GM12872 (cell line): Measurements from ENCODE around the gene INAVA.

Source experiments
- CTCF ChIP-seq: IDR thresholded peaks from 3 replicates; pipeline ENCODE4 v1.5.1; 2011; ENCODE audit warnings: low read depth, mild to moderate bottlenecking, low read length, moderate library complexity; ENCODE audit not compliant: insufficient read depth

INAVA gene

DNA sequence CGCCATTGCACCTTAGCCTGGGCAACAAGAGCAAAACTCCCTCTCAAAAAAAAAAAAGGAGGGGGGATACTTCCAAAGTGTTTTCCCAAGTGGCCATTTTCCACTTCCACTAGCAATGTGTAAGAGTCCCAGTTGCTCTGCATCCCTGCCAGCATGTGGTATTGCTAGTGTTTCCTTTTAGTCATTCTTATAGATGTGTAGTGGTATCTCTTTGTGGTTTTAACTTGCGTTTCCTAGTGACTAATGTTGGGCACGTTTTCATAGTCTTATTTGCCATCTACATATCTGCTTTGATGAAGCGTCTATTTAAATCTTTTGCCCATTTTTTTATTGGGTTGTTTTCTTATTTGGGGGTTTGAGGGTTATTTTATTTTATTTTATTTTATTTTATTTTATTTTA, 31.1 kb downstream of the INAVA start:
- no peak for TF ChIP-seq CTCF

DNA sequence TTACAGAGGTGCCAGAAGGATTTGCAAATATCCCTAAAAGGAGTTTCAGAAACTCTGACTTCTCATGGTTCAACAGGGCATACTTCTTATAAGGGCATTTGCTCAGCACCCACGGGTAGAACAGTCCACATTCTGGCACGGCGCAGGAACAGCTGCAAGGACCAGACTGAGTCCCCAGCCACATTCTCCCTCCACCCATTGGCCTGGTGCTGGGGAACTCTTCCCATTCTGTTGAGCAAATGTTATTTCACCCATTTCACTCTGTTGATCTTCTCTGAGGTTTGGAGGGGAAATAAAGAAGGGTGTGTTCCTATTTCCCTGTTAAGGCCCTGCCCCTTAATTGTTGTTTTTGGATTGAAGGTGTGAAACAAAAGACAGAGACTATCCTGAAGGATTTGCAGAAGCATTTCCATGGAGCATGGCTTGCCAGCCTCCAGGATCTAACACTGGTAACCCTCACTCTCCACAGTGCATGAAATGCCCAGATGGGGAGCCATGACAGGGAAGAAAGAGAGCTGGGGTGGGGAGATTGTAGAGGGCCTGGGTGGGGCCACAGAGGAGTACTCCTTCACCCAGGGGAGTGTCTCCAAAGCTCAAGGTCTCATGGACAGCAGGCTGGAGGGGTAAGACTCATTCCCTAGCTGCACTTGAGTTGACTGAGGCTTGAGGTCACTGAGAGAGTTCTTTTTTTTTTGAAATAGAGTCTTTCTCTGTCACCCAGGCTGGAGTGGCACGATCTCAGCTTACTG, 35.0 kb downstream of the INAVA start:
- TF ChIP-seq CTCF, result no peak

GRCh38 chr1:200931776-200932175, 37.1 kb downstream of the INAVA start:
- TF ChIP-seq CTCF, result no peak

GRCh38 chr1:200934676-200935245, 40.1 kb downstream of the INAVA start:
- no peak for TF ChIP-seq CTCF

DNA sequence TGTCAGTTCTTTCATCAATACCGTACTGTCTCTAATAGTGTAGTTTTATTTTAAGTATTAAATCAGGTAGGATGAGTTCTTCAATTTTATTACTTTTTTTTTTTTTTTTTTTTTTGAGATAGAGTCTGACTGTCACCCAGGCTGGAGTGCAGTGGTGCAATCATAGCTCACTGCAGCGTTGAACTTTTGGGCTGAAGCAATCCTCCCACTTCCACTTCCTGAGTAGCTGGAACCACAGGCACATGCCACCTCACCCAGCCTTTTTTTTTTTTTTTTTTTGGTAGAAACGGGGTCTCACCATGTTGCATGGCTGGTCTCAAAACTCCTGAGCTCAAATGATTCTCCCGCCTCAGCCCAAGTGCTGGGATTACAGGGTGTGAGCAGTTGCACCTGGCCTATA, 44.3 kb downstream of the INAVA start:
- no peak for TF ChIP-seq CTCF

DNA sequence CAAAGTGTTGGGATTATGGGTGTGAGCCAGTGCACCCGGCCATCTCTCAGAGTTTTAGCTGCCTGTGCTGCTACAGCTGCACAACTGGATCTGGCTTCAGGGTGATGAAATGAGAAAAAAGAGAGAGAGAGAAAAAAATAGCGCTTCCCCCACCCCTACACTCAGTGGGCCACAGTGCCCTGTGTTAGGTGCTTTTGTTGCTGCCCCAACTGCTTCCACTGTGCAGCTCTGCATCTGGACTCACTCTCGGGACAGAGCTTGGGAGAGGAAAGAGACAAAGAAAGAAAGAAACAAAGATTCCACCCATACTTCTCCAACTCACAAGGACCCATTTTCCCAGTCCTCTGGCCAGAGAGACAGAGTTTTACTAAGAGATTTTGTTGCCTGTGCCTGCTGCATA, 50.4 kb downstream of the INAVA start:
- no peak for TF ChIP-seq CTCF

DNA sequence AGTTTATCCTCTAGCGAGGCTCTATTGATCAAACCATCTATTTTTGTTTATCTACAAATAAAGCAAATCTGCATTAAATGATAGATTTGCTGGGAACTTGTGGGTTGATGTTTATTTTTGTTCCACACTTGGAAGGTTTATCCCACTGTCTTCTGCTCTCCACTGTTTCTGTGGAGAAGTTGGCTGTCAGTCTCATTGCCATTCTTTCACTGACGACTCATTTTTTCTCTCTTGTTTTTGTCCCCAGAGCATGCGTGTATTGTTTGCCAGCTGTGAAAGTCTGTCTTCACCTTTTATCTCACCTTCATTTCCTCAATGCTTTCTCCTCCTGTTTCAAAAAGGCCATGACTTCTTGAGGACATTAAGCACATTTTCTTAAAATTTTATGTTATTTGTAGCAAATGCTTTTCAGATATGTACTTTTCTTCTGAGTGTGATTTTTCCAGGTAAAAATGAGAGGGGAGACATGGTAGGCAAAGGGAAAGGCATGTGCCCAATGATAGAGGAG, 52.4 kb downstream of the INAVA start:
- no peak for TF ChIP-seq CTCF
